Stimulated activated CD4-positive, alpha-beta T cell treated with anti-CD3 and anti-CD28 coated beads, Interleukin-4, amount 100 ng/mL, for 48 hours (primary cell): ENCODE measurements around the gene POR.

Experiments
- DNase-seq, 2 donors: peaks; one replicate each; pipeline ENCODE4 v3.0.0-alpha.2; 2020; ENCODE audit warnings: low read depth in 2 of 2

POR gene

GRCh38 chr7:75953431-75953830 lies 38.5 kb downstream of the POR start:
- DNase-seq: no peak

- DNase-seq: no peak
Observed at GRCh38 chr7:75953931-75954330, 39.0 kb downstream of the POR start.

GRCh38 chr7:75955331-75955955 lies 40.5 kb downstream of the POR start:
- DNase-seq: no peak

- no peak for DNase-seq
Observed at GRCh38 chr7:75957021-75957736, 42.2 kb downstream of the POR start.

- no peak for DNase-seq
Observed at GRCh38 chr7:75958802-75959543, 44.0 kb downstream of the POR start.

GRCh38 chr7:75960372-75960771 lies 45.4 kb downstream of the POR start:
- DNase-seq: no peak

GRCh38 chr7:75961218-75961617 lies 46.3 kb downstream of the POR start:
- no peak for DNase-seq

- no peak for DNase-seq
Observed at GRCh38 chr7:75962607-75963380, 47.8 kb downstream of the POR start.

- DNase-seq: no peak
Observed at GRCh38 chr7:75963381-75963995, 48.5 kb downstream of the POR start.

- DNase-seq: no peak
Observed at GRCh38 chr7:75965617-75966016, 50.7 kb downstream of the POR start.

- no peak for DNase-seq
Observed at GRCh38 chr7:75966190-75966961, 51.4 kb downstream of the POR start.

- no peak for DNase-seq
Observed at GRCh38 chr7:75967055-75967454, 52.1 kb downstream of the POR start.

GRCh38 chr7:75967487-75967997 lies 52.6 kb downstream of the POR start:
- no peak for DNase-seq

GRCh38 chr7:75968012-75968411 lies 53.1 kb downstream of the POR start:
- no peak for DNase-seq

- no peak for DNase-seq
Observed at GRCh38 chr7:75968561-75969001, 53.6 kb downstream of the POR start.

GRCh38 chr7:75969182-75969581 lies 54.2 kb downstream of the POR start:
- no peak for DNase-seq

- no peak for DNase-seq
Observed at GRCh38 chr7:75969704-75970498, 54.9 kb downstream of the POR start.

- no peak for DNase-seq
Observed at GRCh38 chr7:75971309-75971960, 56.5 kb downstream of the POR start.
